NCI-H1092 treated with DMSO at 0.1 percent for 48 hours (cell line): ENCODE data around the gene LCE1E.

Experiments
- DNase-seq: peaks from one replicate; lab custom pipeline; 2025; lab: John Stamatoyannopoulos, UW

The LCE1E gene

GRCh38 chr1:152777510-152778137, 8.4 kb upstream of the LCE1E start:
- DNase-seq, result no peak

- DNase-seq, result no peak
Observed at GRCh38 chr1:152783095-152783494, 3.0 kb upstream of the LCE1E start.

- DNase-seq, result no peak
Observed at GRCh38 chr1:152795686-152796085, 9.6 kb downstream of the LCE1E start.

GRCh38 chr1:152796421-152796820, 10.4 kb downstream of the LCE1E start, which contains the start of gene LCE1D:
LCE1D (plus strand) TSS chr1:152796721; CDS start chr1:152797795, 1,074 bp downstream.
- DNase-seq, result no peak

- no peak for DNase-seq
Observed at GRCh38 chr1:152801333-152801732, 15.3 kb downstream of the LCE1E start.

- DNase-seq, result no peak
Observed at GRCh38 chr1:152806576-152806975, 20.5 kb downstream of the LCE1E start, which contains the start of gene LCE1C. LCE1C (minus strand) TSS chr1:152806651; CDS start chr1:152805478, 1,173 bp downstream.

GRCh38 chr1:152811050-152811449, 25.0 kb downstream of the LCE1E start:
- DNase-seq, result no peak

GRCh38 chr1:152811671-152812070, 25.6 kb downstream of the LCE1E start, which contains the start of gene LCE1B:
LCE1B (plus strand) TSS chr1:152811971; CDS start chr1:152812447, 476 bp downstream.
- DNase-seq, result no peak

GRCh38 chr1:152817309-152817708, 31.3 kb downstream of the LCE1E start:
- DNase-seq, result no peak

- no peak for DNase-seq
Observed at GRCh38 chr1:152823294-152823693, 37.2 kb downstream of the LCE1E start.

GRCh38 chr1:152824964-152825363, 38.9 kb downstream of the LCE1E start:
- DNase-seq, result no peak

- DNase-seq, result no peak
Observed at GRCh38 chr1:152827173-152827572, 41.1 kb downstream of the LCE1E start, which contains the start of gene LCE1A. LCE1A (plus strand) TSS chr1:152827473; CDS start chr1:152827473, 0 bp downstream.

- no peak for DNase-seq
Observed at GRCh38 chr1:152836870-152837269, 50.8 kb downstream of the LCE1E start.
